Keratinocyte (primary cell): ENCODE measurements around the gene FGGY. TPM values are rescaled to one million over a fixed set of nuclear protein-coding genes. Genes with fewer than 3 reads are reported as not detected.

Source experiments
- DNase-seq: peaks from one replicate; pipeline ENCODE4 v3.0.0-alpha.2; 2011; ENCODE audit warnings: low read depth, missing footprints, low spot score
- FAIRE-seq: peaks from 2 replicates; lab custom pipeline; 2011; peaks lifted over from hg19 to GRCh38; lab: Jason Lieb, UNC
- H2AFZ ChIP-seq: 2 replicates; pipeline ENCODE4 v1.6.0; 2012; ENCODE audit warnings: low read length, control low read depth, inconsistent platforms; ENCODE audit not compliant: control insufficient read depth
- H3K27ac ChIP-seq: 2 replicates; pipeline ENCODE4 v1.5.1; 2011; ENCODE audit warnings: low read length; ENCODE audit not compliant: control insufficient read depth, insufficient read depth
- H3K27me3 ChIP-seq: 3 replicates; pipeline ENCODE4 v1.6.0; 2011; ENCODE audit warnings: low read length; ENCODE audit not compliant: control insufficient read depth, insufficient read depth; ENCODE audit errors: extremely low read depth
- H3K36me3 ChIP-seq, 2 experiments: 2 replicates in 1 of 2; 3 replicates in 1 of 2; pipeline ENCODE4 v1.5.1; 2011; ENCODE audit warnings: low read length in 2 of 2, mild to moderate bottlenecking in 1 of 2; ENCODE audit not compliant: control insufficient read depth in 2 of 2, insufficient read depth in 2 of 2; ENCODE audit errors: extremely low read depth in 1 of 2
- H3K4me1 ChIP-seq: 3 replicates; pipeline ENCODE4 v1.5.1; 2011; ENCODE audit warnings: low read length; ENCODE audit not compliant: control insufficient read depth, insufficient read depth; ENCODE audit errors: extremely low read depth
- H3K4me2 ChIP-seq: 3 replicates; pipeline ENCODE4 v1.6.0; 2011; ENCODE audit warnings: low read depth, low read length; ENCODE audit not compliant: control insufficient read depth, insufficient read depth; ENCODE audit errors: extremely low read depth
- H3K4me3 ChIP-seq, 3 experiments: fragments of 200-600 bp in 1 of 3; sonication (generic) in 1 of 3; 2 replicates in 2 of 3; 3 replicates in 1 of 3; pipeline ENCODE4 v1.5.1; 2011 to 2016; ENCODE audit warnings: low read length in 3 of 3, mild to moderate bottlenecking in 3 of 3, control low read depth in 2 of 3, inconsistent platforms in 1 of 3, low read depth in 1 of 3, mixed read lengths in 1 of 3, mixed run types in 1 of 3, moderate library complexity in 1 of 3; ENCODE audit not compliant: control insufficient read depth in 2 of 3, insufficient read depth in 2 of 3; ENCODE audit errors: extremely low read depth in 1 of 3
- H3K79me2 ChIP-seq: 2 replicates; pipeline ENCODE4 v1.6.0; 2012; ENCODE audit warnings: low read length; ENCODE audit not compliant: control insufficient read depth, insufficient read depth
- H3K9ac ChIP-seq: 3 replicates; pipeline ENCODE4 v1.6.0; 2011; ENCODE audit warnings: low read length; ENCODE audit not compliant: control insufficient read depth, insufficient read depth; ENCODE audit errors: extremely low read depth
- H3K9me1 ChIP-seq: 3 replicates; pipeline ENCODE4 v1.6.0; 2011; ENCODE audit warnings: low read length; ENCODE audit not compliant: control insufficient read depth, insufficient read depth; ENCODE audit errors: extremely low read depth
- H3K9me3 ChIP-seq: 2 replicates; pipeline ENCODE4 v1.5.1; 2012; ENCODE audit warnings: low read depth, low read length; ENCODE audit not compliant: control insufficient read depth
- H4K20me1 ChIP-seq: 3 replicates; pipeline ENCODE4 v1.6.0; 2011; ENCODE audit warnings: low read length; ENCODE audit not compliant: control insufficient read depth, insufficient read depth; ENCODE audit errors: extremely low read depth
- EZH2 ChIP-seq: IDR thresholded peaks from one replicate; pipeline ENCODE4 v1.6.1; 2012; ENCODE audit warnings: inconsistent platforms, mild to moderate bottlenecking, low read length, moderate library complexity
- dilution Hi-C: fragments of 300-500 bp; cut with MboI; formaldehyde crosslinking; loops from one replicate; pipeline ENCODE4 v1.7.0; 2020; ENCODE audit warnings: low sequenced_read_pairs; ENCODE audit not compliant: extremely low pct_ligation_motif_present
- polyA plus RNA-seq, 5 experiments: library from polyadenylated mRNA; depleted of rRNA in 3 of 5; stranded (reverse) in 3 of 5; stranded (forward) in 1 of 5; unstranded in 1 of 5; fragments of >200 nt; gene quantifications; 1 replicate in 1 of 5; 2 replicates in 3 of 5; 3 replicates in 1 of 5; pipeline versions ENCODE4 v1.2.1 to v1.2.3, GENCODE V29; 2011 to 2012; ENCODE audit warnings: missing spikeins in 2 of 5, low read depth in 1 of 5, low replicate concordance in 1 of 5
- TF ChIP-seq, protein P1 (sequence below), 3 experiments: IDR thresholded peaks in 1 of 3; conservative IDR thresholded peaks in 1 of 3; optimal IDR thresholded peaks in 1 of 3; 2 replicates in 2 of 3; 3 replicates in 1 of 3; pipeline versions ENCODE3 to v1.5.1; 2011; ENCODE audit warnings: low read length in 3 of 3, mild to moderate bottlenecking in 3 of 3, moderate library complexity in 2 of 3, control low read depth in 1 of 3, inconsistent platforms in 1 of 3; ENCODE audit not compliant: insufficient read depth in 2 of 3; ENCODE audit errors: extremely low read depth in 1 of 3

Gene FGGY
- polyA plus RNA-seq, 1 donor (not counting 4 experiments of a cell fraction or from before 2014, with no cell fraction given), result 16.6 TPM

DNA sequence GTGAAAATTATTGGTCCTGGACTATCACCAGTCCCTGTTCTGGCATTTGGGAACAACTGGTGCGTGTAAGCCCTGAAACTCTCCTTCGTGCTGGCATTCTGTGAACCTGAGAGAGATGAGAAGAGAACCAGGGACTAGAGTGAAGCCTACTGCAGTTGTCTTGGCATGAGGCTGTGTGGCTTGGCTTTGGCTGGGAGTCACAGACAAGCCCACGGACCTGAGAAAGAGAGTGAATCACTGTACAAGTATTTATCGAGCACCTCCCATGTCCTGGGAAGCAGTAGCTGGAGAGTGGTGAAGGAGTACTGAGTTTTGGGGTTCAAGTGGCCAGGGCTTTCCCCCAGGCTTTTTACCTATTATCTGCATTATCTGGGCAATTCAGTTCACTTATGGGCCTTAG, 63.3 kb downstream of the FGGY start:
- Histone ChIP-seq H4K20me1 (no peaks in the 10 kb centered on the region), H3K36me3 (no peaks in the 10 kb centered on the region), H3K9ac (no peak overlapping the region), H3K27me3 (no peaks in the 10 kb centered on the region), H3K27ac (no peak overlapping the region), H3K4me1 (peaks cover 20% of the 10 kb centered on the region), H3K4me3 (no peak overlapping the region), H3K9me3 (no peaks in the 10 kb centered on the region), H3K79me2 (no peaks in the 10 kb centered on the region), H2AFZ (no peak overlapping the region), H3K9me1 (no peaks in the 10 kb centered on the region), H3K4me2 (peak overlapping the region; percentile 49)
- dilution Hi-C loops, result no loop called here
- FAIRE-seq (peak; percentile 95), DNase-seq (peak; percentile 41)
- TF ChIP-seq EZH2, result no peak
- TF ChIP-seq, protein P1, sequence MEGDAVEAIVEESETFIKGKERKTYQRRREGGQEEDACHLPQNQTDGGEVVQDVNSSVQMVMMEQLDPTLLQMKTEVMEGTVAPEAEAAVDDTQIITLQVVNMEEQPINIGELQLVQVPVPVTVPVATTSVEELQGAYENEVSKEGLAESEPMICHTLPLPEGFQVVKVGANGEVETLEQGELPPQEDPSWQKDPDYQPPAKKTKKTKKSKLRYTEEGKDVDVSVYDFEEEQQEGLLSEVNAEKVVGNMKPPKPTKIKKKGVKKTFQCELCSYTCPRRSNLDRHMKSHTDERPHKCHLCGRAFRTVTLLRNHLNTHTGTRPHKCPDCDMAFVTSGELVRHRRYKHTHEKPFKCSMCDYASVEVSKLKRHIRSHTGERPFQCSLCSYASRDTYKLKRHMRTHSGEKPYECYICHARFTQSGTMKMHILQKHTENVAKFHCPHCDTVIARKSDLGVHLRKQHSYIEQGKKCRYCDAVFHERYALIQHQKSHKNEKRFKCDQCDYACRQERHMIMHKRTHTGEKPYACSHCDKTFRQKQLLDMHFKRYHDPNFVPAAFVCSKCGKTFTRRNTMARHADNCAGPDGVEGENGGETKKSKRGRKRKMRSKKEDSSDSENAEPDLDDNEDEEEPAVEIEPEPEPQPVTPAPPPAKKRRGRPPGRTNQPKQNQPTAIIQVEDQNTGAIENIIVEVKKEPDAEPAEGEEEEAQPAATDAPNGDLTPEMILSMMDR (optimal IDR thresholded peaks at IDR 0.05 in 1 of 3, IDR thresholded peaks at IDR 0.05 in 1 of 3, conservative IDR thresholded peaks at IDR 0.05 in 1 of 3; ENCODE audit: extremely low read depth in 1 of 3, insufficient read depth in 2 of 3, low read length in 3 of 3), result no peak

DNA sequence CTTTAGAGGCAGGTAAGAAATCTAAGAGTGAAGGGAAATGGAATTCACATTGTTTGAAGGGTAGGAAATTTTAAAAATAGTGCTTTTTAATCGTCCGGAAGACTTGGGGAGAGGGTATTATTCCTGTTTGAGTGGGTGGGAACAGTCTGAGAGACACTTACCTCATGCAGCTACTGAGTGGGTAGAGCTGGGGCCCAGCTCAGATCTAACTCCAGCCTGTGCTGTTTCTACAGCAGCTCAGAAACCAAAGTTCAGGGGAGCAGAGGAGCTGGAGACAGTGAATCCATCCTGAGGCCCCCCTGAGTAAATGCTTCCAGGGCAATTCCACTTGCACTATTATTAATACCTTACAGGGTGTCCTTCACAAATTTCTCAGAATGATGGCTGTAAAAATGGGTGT, 63.8 kb downstream of the FGGY start:
- Histone ChIP-seq H3K79me2 (no peaks in the 10 kb centered on the region), H3K4me2 (peak overlapping the region; percentile 49), H3K27ac (peak overlapping the region; percentile 19), H2AFZ (no peak overlapping the region), H4K20me1 (no peaks in the 10 kb centered on the region), H3K9me1 (no peaks in the 10 kb centered on the region), H3K4me1 (peaks cover 20% of the 10 kb centered on the region), H3K9ac (no peak overlapping the region), H3K36me3 (no peaks in the 10 kb centered on the region), H3K4me3 (no peak overlapping the region), H3K27me3 (no peaks in the 10 kb centered on the region), H3K9me3 (no peaks in the 10 kb centered on the region)
- dilution Hi-C loops, result no loop called here
- no peak for DNase-seq
- TF ChIP-seq, protein P1 (optimal IDR thresholded peaks at IDR 0.05 in 1 of 3, IDR thresholded peaks at IDR 0.05 in 1 of 3, conservative IDR thresholded peaks at IDR 0.05 in 1 of 3; ENCODE audit: extremely low read depth in 1 of 3, insufficient read depth in 2 of 3, low read length in 3 of 3), result no peak
- FAIRE-seq, result no peak
